ENCODE measurements around the gene TEKT3.

The TEKT3 gene

GRCh38 chr17:15278380-15278779, 63.0 kb downstream of the TEKT3 start:
- DNase-seq (ENCODE audit: low spot score), result no peak
- no peak for TF ChIP-seq CTCF (IDR thresholded peaks at IDR 0.05; ENCODE audit: extremely low read depth, missing control alignments)

- TF ChIP-seq CTCF (IDR thresholded peaks at IDR 0.05; ENCODE audit: extremely low read depth, missing control alignments), result no peak
These were observed 67.4 kb downstream of the TEKT3 start for GRCh38 chr17:15274017-15274416.

GRCh38 chr17:15273141-15273793, 68.1 kb downstream of the TEKT3 start:
- no peak for TF ChIP-seq CTCF (IDR thresholded peaks at IDR 0.05; ENCODE audit: extremely low read depth, missing control alignments)
- DNase-seq (ENCODE audit: low spot score), result no peak

More at GRCh38 chr17:15274017-15274416, 67.4 kb downstream of the TEKT3 start:
- no peak for DNase-seq (ENCODE audit: low spot score)

- no peak for DNase-seq (ENCODE audit: low spot score)
- TF ChIP-seq CTCF (IDR thresholded peaks at IDR 0.05; ENCODE audit: extremely low read depth, missing control alignments), result no peak
These were observed 69.7 kb downstream of the TEKT3 start for GRCh38 chr17:15271741-15272140.

- no peak for DNase-seq (ENCODE audit: low spot score)
- no peak for TF ChIP-seq CTCF (IDR thresholded peaks at IDR 0.05; ENCODE audit: extremely low read depth, missing control alignments)
These were observed 70.6 kb downstream of the TEKT3 start for GRCh38 chr17:15270628-15271381.

GRCh38 chr17:15269780-15270089, 71.7 kb downstream of the TEKT3 start:
- no peak for TF ChIP-seq CTCF (IDR thresholded peaks at IDR 0.05; ENCODE audit: extremely low read depth, missing control alignments)
- DNase-seq (ENCODE audit: low spot score), result no peak

GRCh38 chr17:15269087-15269779, 72.2 kb downstream of the TEKT3 start:
- DNase-seq (ENCODE audit: low spot score), result no peak
- TF ChIP-seq CTCF (IDR thresholded peaks at IDR 0.05; ENCODE audit: extremely low read depth, missing control alignments), result no peak

Data from GM20000 (cell line).